IPS-20b (cell line): Measurements from ENCODE around the gene SPACA7.

ENCODE experiments used
- H3K27ac ChIP-seq: one replicate; pipeline ENCODE4 v1.5.1; 2013; ENCODE audit warnings: low read length
- H3K27me3 ChIP-seq: 2 replicates; pipeline ENCODE4 v1.6.1; 2013; ENCODE audit warnings: mild to moderate bottlenecking, low read length, inconsistent platforms; ENCODE audit not compliant: insufficient read depth
- H3K36me3 ChIP-seq: 2 replicates; pipeline ENCODE4 v1.6.1; 2013; ENCODE audit warnings: low read depth, mild to moderate bottlenecking, inconsistent platforms, low read length, moderate library complexity; ENCODE audit not compliant: insufficient read depth
- H3K4me1 ChIP-seq: 2 replicates; pipeline ENCODE4 v1.6.1; 2013; ENCODE audit warnings: mild to moderate bottlenecking, control low read depth, inconsistent platforms, low read length, moderate library complexity; ENCODE audit not compliant: insufficient read depth
- H3K4me3 ChIP-seq: 2 replicates; pipeline ENCODE4 v1.5.1; 2013; ENCODE audit warnings: mild to moderate bottlenecking, low read length, inconsistent platforms
- H3K9ac ChIP-seq: 2 replicates; pipeline ENCODE4 v1.6.1; 2013; ENCODE audit warnings: low read depth, mild to moderate bottlenecking, inconsistent platforms, low read length, moderate library complexity
- H3K9me3 ChIP-seq: 2 replicates; pipeline ENCODE4 v1.6.1; 2013; ENCODE audit warnings: mild to moderate bottlenecking, low read depth, low read length, inconsistent platforms; ENCODE audit not compliant: insufficient read depth

Gene SPACA7

DNA sequence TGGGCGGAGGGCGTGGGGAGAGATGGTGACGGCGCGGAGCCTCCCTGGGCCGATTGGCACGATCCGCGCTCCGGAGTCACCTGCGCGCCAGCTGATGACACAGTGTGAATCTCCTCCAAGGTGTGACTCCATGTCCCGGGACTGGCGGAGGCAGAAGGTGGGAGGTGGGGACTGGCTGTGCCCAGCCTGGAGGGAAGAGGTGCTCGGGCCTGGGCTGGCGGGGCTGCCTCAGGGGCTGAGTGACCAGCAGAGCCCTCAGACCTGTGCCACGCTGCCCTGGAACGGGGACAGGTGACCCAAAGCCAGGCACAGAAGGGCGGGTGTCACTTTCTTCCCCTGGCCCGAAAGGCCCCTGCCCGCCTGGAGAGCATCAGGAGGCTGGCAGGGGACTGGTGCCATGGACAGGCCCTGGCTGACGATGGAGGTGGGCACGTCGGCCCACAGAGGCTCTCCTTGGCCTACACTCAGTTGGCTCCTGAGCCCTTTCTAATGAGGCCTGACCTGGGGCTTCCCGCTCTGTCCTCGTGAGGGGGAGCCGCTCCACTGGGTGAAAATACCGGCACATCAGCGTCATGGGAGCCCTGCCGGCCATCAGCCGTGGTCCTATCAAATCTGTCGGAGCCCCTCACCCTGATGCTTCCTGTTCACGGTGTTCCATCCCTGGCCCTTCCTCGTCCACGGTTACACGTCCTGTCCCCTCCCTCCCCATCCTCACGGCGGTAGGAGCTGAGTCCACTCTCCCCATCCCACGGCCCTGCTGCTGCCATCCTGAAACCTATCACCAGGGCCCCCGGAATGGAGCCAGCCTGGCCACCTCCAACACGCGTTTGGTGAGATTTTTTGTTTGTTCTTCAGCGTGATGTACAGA lies 75.6 kb downstream of the SPACA7 start:
- Histone ChIP-seq H3K9ac (no peak overlapping the region), H3K4me1 (no peaks in the 10 kb centered on the region), H3K27me3 (no peaks in the 10 kb centered on the region), H3K4me3 (no peak overlapping the region), H3K9me3 (no peaks in the 10 kb centered on the region), H3K27ac (no peak overlapping the region), H3K36me3 (no peaks in the 10 kb centered on the region)

DNA sequence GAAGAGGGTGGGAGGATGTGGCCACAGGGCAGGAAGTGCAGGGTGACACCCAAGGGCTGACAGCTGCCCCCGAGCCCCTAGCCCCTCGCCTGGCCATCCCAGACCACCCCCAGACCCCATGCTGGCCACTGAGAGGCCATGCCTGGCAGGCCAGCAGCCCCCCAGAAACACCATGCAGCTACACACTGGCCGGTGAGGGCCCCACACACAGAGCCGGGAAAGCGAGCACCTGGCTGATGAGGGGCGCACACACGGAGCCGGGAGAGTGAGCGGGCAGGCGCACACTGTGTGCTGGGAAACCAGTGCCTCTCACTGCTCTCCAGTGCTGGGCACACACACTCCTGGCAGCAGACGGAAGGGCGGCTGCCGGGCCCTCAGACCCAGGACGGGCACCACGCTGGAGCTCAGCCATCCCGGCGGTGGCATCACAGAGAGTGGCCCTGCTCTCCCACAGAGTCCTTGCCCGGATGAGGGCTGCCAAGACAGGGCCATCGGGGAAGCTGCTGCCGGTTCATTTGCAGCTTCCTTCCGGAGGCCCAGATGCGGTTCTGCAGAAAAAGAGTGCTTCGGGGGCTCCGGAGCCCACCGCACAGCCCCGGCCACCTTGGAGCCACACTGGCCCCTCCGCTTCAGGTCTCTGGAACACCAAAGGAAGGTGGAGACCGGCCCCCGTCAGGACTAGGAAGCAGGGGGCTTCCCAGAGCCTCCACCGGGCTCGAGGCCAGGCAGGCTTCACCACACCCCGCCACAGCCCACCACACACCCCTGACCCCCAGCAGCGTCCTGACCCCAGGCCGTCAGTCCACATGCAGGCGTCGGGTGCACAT lies 76.4 kb downstream of the SPACA7 start:
- no peaks in the 10 kb centered on the region for H3K36me3 ChIP-seq

GRCh38 chr13:112453207-112453829 lies 77.2 kb downstream of the SPACA7 start:
- H3K4me1 ChIP-seq: no peaks in the 10 kb centered on the region
- H3K4me3 ChIP-seq: no peak overlapping the region
- no peaks in the 10 kb centered on the region for H3K36me3 ChIP-seq
- H3K9ac ChIP-seq: no peak overlapping the region
- no peaks in the 10 kb centered on the region for H3K9me3 ChIP-seq
- H3K27ac ChIP-seq: no peak overlapping the region
- no peaks in the 10 kb centered on the region for H3K27me3 ChIP-seq

More for the DNA sequence above, 76.4 kb downstream of the SPACA7 start:
- no peaks in the 10 kb centered on the region for H3K27me3 ChIP-seq
- H3K9ac ChIP-seq: no peak overlapping the region
- H3K4me3 ChIP-seq: no peak overlapping the region
- H3K9me3 ChIP-seq: no peaks in the 10 kb centered on the region
- no peaks in the 10 kb centered on the region for H3K4me1 ChIP-seq
- H3K27ac ChIP-seq: no peak overlapping the region

DNA sequence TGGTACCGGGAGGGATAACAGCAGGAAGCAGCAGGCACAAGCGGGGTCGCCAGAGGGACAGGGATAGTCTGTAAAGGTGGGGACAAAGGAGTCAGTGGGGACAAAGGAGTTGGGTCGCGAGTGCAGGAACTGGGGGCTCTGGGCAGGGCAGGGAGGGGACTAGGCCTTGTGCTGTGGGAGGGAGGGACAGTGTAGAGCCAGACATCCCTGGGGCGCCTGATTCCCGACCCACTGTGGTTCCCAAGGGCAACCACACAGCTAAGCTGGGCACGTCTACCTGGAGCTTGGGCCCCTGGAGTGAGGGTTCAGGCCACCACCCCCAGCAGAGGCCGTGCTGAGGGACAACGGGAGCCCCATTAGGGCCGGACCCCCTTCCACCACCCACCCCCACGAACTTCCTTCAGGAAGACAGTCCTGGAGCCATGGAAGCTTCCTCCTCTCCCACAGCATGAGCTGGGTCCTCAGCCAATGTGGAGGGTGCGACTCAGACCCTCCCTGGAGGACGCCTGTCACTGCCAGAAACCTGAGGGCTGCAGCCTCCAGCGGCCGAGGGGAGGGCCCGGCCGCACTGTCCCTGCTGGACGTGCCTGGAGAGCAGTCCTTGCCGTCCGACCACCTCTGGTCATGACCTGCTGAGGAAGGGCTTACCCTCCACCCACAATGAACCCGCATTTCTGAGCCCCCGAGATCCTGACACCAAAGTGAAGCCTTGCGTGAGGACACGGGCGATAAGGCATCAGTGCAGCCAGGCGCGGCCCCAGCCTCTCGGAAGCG lies 77.9 kb downstream of the SPACA7 start:
- no peak overlapping the region for H3K9ac ChIP-seq
- H3K4me3 ChIP-seq: no peak overlapping the region
- no peak overlapping the region for H3K27ac ChIP-seq
- no peaks in the 10 kb centered on the region for H3K4me1 ChIP-seq
- no peaks in the 10 kb centered on the region for H3K9me3 ChIP-seq
- H3K36me3 ChIP-seq: no peaks in the 10 kb centered on the region
- H3K27me3 ChIP-seq: no peaks in the 10 kb centered on the region

DNA sequence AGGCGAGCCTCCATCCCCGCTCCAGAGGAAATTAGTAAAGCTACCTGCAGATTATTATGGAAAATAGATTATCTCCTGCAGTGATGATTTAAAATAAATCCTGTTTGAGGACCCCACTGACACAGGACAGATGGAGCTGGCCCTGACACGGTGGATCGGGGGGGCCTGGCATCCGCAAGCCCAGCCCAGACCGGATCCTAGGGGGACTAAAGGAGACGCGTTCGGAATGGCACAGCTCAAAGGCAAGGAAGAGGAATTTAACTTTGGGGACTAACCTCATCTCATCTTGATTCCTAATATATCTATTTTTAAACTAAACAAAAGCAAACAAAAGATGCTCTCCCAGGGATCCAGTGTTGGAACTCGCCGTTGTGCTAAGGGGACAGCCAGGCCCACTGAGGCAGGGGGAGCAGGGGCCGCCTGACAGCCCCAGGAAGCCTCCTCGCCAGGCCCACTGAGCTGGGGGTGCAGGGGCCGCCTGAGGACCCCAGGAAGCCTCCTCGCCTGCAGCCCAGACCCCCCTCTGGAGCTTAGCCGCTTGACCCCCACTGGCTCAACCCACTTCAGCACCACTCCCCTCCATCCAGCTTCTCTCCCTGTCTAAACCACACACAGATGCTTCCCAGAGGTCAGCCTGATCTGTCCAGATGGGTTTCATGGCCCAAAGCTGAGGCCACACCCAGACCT lies 78.6 kb downstream of the SPACA7 start:
- Histone ChIP-seq H3K4me3 (no peak overlapping the region), H3K27me3 (no peaks in the 10 kb centered on the region), H3K27ac (no peak overlapping the region), H3K4me1 (no peaks in the 10 kb centered on the region), H3K36me3 (no peaks in the 10 kb centered on the region), H3K9ac (no peak overlapping the region), H3K9me3 (peaks cover 6% of the 10 kb centered on the region)

DNA sequence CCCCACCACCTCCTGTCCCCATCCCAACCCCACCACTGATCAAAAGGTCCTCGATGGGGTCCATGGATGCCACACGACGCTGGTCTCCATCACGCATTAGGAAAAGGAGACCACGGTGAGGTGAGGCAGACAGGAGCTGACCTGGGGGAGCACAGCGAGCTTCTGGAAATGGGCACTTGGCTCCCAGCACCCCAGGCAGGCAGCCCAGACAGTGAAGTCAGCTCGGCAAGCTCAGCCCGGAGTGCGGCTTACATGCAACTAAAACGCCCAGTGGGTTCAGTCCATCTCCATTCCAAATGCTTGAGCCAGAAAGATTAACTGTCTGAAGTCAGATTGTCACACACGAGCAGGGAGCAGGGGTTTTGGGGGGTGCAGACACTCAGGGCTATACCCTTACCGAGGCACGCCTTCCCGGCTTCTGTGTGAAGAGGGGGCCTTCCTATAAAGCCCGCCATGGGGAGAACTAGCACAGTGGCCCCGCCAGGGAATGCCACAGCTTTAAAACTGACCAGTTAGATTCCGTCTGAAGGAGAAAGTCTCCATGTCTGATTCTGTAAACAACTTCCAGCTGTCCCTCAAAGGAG lies 79.4 kb downstream of the SPACA7 start:
- no peak overlapping the region for H3K9ac ChIP-seq
- no peak overlapping the region for H3K4me3 ChIP-seq
- no peaks in the 10 kb centered on the region for H3K36me3 ChIP-seq
- H3K9me3 ChIP-seq: peaks cover 9% of the 10 kb centered on the region
- no peaks in the 10 kb centered on the region for H3K27me3 ChIP-seq
- no peak overlapping the region for H3K27ac ChIP-seq
- H3K4me1 ChIP-seq: no peaks in the 10 kb centered on the region

DNA sequence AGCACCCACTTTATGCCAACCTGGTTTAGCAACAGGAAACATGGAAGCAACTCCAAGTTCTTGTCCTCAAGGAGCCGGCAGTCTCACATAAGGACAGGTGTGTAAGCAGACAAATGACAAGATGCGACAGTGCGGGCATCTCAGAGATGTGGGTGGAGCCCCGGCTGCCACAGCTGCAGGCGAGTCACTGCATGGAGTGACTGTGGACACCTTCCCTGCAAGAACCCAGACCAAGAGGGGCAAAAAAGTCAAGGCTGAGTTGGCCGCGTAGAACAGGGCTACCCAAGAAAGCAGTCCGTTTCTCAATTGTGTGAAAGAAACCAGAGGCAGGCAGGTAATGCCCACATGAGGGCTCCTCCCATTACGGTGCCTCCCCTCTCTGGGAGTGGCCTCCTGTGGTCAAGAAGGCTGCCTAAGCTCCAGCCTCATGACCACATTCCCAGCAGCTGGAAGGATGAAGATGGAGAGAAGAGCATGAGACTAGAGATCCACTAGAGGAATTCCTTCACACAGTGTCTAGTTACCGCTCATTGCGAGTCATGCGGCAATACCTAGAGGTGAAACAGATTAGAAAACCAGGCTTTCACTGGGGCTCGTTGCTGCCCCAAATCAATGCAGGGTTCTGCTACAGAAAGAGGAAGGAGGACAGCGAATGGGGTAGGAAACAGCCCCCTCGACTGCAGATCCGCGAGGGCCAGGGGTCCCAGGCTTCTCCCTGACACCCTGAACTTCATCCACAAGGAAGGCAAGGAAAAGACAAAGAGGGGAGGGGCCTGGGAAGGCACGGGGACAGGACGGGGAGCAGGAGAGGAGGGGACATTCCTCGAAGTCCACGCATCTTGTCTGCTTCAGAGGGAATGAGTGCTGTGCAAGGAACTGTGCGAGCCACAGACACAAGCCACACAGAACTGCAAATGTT lies 80.2 kb downstream of the SPACA7 start:
- Histone ChIP-seq H3K27ac (no peak overlapping the region), H3K4me3 (no peak overlapping the region), H3K9ac (no peak overlapping the region), H3K9me3 (peaks cover 9% of the 10 kb centered on the region), H3K36me3 (no peaks in the 10 kb centered on the region), H3K4me1 (no peaks in the 10 kb centered on the region), H3K27me3 (no peaks in the 10 kb centered on the region)

DNA sequence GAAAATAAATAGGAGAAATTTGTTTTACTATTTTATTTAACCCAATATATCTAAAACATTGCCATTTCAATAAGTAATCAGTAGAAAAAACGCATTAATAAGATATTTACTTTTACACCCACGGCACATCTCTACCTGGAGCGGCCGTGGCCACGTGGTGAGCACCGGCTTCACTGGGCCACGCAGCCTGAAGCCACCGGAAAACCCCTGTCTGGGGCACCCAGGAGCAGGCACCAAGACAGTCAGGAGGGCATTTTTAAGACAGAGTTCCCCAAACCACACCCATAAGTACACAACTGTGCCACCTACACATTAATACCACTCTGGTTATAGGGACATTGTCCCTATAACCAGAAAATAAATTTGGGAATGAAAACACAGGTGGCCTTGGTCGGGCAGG lies 80.9 kb downstream of the SPACA7 start:
- H3K4me1 ChIP-seq: no peaks in the 10 kb centered on the region
- H3K9ac ChIP-seq: no peak overlapping the region
- no peaks in the 10 kb centered on the region for H3K36me3 ChIP-seq
- no peak overlapping the region for H3K27ac ChIP-seq
- no peaks in the 10 kb centered on the region for H3K27me3 ChIP-seq
- H3K4me3 ChIP-seq: no peak overlapping the region
- peaks cover 9% of the 10 kb centered on the region for H3K9me3 ChIP-seq

- H3K4me3 ChIP-seq: no peak overlapping the region
- no peaks in the 10 kb centered on the region for H3K27me3 ChIP-seq
- H3K4me1 ChIP-seq: no peaks in the 10 kb centered on the region
- no peak overlapping the region for H3K27ac ChIP-seq
- H3K9me3 ChIP-seq: peaks cover 9% of the 10 kb centered on the region
- no peaks in the 10 kb centered on the region for H3K36me3 ChIP-seq
- no peak overlapping the region for H3K9ac ChIP-seq
Measured at GRCh38 chr13:112457485-112457884, 81.3 kb downstream of the SPACA7 start.

DNA sequence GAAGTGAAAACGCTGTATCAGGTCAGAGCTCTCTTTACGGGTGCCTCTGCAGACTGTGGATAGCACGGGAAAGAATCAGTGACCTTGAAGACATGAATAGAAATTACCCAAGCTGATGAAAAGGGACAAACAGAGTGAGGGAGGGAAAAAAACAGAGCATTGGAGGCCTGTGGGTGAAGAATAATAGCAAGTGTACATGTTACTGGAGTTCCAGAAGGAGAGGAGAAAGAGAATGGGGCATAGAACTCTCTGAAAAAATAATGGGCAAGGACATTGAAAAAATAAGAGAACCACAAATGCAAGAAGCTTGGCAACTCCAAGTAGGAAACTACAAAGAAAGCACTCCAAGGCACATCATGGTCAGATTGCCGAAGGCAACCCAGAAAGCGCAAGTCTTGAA lies 86.3 kb downstream of the SPACA7 start:
- H3K27me3 ChIP-seq: no peaks in the 10 kb centered on the region
- H3K9me3 ChIP-seq: peaks cover 9% of the 10 kb centered on the region

More for the DNA sequence above, 86.3 kb downstream of the SPACA7 start:
- Histone ChIP-seq H3K27ac (no peak overlapping the region), H3K36me3 (no peaks in the 10 kb centered on the region), H3K9ac (no peak overlapping the region), H3K4me1 (no peaks in the 10 kb centered on the region), H3K4me3 (no peak overlapping the region)
